ENCODE measurements around the gene PIK3CB.
"Not testable (repeated sequence)": the region's sequence is repeated elsewhere in the genome, so short reads cannot be mapped to it uniquely, and the experiment has no call there.

Gene PIK3CB

DNA sequence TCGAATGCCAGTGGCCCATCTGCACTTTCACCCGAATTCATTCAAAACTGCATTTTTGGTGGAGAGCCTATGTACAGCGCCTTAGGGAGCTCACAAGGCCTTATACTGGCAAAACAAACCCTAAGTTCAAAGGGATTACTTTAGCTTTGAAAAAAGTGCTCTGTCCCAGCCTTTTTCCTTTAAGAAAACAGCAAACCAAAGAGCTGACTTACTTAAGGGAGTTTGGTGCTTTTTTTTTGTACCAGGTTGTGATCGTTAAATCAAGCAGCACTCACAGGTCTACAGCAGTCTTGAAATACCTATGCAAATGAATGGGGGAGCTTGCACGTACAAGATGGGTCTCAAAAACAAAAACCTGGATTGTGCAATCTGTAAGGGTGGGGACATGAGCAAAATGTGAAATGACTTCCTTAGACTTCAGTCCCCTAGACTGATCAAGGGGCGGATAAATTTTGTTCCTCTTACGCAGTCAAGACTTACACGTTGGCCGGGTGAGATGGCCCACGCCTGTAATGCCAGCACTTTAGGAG is 11.6 kb upstream of the PIK3CB start:
- no peak for DNase-seq

- DNase-seq = no peak
Measured at GRCh38 chr3:138845771-138846173, 11.0 kb upstream of the PIK3CB start.

GRCh38 chr3:138845181-138845601 is 10.5 kb upstream of the PIK3CB start:
- no peak for DNase-seq

- DNase-seq = no peak
Measured at GRCh38 chr3:138842483-138843188, 7.9 kb upstream of the PIK3CB start.

DNA sequence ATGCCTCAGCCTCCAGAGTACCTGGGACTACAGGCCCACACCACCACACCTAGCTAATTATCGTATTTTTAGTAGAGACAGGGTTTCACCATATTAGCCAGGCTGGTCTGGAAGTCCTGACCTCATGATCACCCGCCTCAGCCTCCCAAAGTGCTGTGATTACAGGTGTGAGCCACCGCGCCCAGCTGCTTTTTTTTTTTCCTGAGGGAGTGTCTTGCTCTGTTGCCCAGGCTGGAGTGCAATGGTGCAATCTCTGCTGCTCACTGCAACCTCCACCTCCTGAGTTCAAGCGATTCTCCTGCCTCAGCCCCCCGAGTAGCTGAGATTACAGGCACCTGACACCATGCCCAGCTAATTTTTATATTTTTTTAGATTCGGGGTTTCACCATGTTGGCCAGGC is 3.7 kb upstream of the PIK3CB start:
- DNase-seq = not testable (repeated sequence)

DNA sequence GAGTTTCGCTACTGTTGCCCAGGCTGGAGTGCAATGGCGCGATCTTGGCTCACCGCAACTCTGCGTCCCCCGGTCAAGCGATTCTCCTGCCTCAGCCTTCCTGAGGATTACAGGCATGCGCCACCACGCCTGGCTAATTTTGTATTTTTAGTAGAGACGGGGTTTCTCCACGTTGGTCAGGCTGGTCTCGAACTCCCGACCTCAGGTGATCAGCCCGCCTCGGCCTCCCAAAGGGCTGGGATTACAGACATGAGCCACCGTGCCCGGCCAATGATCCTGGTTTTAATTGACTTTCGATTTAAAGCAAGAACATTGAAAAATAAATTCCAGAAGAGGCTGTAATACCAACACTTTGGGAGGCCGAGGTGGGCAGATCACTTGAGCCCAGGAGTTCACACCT is 1.1 kb upstream of the PIK3CB start:
- not testable (repeated sequence) for DNase-seq

GRCh38 chr3:138835397-138835757 is 649 bp upstream of the PIK3CB start:
- DNase-seq = no peak

DNA sequence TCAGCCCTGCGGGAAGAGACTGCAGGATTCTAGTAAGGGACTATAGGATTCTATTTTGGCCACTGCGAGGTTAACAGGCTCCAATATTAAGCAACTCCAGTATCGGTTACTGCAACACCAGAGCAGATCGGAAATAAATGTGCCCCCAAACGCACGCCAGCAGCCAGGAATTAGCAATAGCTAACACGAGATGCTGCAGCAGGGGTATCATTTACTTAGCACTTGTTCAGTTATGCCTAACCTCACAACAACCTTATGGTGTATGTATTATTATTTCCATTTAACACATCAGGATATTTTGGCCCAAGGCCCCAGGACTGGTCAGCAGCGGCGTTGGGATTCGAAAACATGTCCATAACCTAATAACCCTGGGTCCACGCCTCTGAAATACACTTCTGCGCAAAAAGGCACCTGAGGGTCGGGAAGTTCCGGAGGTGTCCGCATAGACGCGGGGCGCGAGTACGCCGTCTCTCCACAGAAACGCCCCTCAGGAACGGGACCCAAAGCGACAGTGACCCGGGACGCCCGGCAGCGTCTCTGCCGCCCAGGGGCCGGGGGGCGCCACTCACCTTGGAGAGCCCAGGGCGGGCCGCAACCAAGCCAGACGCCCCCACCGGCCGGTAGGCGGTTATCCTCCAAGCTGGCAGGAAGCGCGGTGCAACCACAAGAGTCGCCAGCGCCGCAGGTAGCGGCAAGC is 681 bp downstream of the PIK3CB start:
- peak; percentile 49 for DNase-seq

GRCh38 chr3:138832473-138833057 is 2.2 kb downstream of the PIK3CB start:
- DNase-seq = not testable (repeated sequence)

DNA sequence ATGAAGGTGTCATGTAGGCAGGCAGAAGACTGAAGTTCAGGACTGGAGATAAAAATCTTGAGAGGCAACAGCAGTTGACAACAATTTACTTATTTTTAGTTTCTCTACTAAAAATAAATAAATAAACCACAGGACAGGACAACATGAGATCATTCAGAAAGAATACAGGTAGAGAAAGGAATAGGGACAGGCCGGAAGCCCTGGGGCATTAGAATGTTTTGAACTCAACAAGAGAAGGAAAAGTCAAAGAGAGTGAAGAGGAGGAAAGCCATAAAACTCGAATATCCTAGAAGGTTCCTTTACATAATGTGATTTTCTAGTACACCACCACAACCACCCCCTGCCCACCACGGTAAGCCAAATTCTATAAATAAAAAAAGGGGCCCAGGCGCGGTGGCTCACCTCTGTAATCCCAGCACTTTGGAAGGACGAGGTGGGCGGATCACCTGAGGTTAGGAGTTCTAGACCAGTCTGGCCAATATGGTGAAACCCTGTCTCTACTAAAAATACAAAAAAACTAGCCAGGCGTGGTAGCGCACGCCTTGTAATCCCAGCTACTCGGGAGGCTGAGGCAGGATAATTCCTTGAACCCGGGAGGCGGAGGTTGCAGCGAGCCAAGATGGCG is 4.7 kb downstream of the PIK3CB start:
- no peak for DNase-seq

GRCh38 chr3:138829097-138829496 is 5.6 kb downstream of the PIK3CB start:
- DNase-seq = no peak

GRCh38 chr3:138827222-138827621 is 7.5 kb downstream of the PIK3CB start:
- no peak for DNase-seq

DNA sequence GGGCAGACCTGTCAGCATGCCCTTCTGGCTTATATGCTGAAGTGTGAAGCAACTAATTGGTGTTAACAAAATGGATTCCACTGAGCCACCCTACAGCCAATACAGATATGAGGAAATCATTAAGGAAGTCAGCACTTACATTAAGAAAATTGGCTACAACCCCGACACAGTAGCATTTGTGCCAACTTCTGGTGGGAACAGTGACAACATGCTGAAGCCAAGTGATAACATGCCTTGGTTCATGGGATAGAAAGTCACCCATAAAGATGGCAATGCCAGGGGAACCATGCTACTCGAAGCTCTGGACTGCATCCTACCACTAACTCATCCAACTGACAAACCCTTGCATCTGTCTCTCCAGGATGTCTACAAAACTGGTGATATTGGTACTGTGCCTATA is 9.4 kb downstream of the PIK3CB start:
- no peak for DNase-seq

- DNase-seq = no peak
Measured at GRCh38 chr3:138824114-138824506, 10.6 kb downstream of the PIK3CB start.

DNA sequence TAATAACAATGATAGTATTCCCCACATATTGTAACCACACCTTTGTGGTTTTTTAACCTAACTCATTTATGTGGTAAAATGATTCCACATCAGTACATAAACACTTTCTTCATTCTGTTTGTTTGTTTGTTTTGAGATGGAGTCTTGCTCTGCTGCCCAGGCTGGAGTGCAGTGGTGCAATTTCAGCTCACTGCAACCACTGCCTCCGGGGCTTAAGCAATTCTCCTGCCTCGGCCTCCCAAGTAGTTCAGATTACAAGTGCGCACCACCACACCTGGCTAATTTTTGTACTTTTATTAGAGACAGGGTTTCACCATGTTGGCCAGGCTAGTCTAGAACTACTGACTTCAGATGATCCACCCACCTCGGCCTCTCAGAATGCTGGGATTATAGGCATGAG is 14.3 kb downstream of the PIK3CB start:
- DNase-seq = not testable (repeated sequence)

- DNase-seq = no peak
Measured at GRCh38 chr3:138818185-138818860, 16.4 kb downstream of the PIK3CB start.

DNA sequence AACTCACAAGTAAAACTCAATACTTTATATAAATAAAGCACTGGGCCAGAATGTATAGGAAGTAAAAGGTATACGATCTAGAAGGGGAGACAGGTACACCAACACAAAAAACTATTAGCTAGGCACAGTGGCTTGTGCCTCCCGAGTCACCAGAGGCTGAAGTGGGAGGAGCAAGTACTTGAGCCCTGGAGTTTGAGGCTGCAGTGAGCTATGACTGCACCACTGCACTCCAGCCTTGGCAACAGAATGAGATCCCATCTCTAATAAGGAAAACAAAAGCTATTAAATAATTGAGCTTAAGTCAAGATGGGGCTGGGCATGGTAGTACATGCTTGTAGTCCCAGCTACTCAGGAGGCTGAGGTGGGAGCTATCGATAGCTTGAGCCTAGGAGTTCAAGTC is 17.0 kb downstream of the PIK3CB start:
- DNase-seq = no peak

DNA sequence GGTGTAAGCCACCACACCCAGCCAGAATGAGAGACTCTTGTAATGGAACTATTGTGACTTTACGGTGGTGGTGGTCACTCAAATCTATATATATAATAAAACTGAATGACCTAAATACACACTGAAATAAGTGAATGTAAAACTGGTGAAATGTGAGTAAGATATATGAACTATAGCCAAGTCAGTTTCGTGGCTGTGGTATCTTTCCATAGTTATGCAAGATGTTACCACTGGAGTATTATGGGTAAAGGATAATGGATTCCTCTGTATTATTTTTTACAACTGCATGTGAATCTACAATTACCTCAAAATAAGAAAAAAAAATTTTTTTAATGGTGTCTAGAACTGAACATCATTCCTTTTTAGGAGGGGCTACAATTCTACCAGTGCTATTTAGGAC is 21.9 kb downstream of the PIK3CB start:
- no peak for DNase-seq

DNA sequence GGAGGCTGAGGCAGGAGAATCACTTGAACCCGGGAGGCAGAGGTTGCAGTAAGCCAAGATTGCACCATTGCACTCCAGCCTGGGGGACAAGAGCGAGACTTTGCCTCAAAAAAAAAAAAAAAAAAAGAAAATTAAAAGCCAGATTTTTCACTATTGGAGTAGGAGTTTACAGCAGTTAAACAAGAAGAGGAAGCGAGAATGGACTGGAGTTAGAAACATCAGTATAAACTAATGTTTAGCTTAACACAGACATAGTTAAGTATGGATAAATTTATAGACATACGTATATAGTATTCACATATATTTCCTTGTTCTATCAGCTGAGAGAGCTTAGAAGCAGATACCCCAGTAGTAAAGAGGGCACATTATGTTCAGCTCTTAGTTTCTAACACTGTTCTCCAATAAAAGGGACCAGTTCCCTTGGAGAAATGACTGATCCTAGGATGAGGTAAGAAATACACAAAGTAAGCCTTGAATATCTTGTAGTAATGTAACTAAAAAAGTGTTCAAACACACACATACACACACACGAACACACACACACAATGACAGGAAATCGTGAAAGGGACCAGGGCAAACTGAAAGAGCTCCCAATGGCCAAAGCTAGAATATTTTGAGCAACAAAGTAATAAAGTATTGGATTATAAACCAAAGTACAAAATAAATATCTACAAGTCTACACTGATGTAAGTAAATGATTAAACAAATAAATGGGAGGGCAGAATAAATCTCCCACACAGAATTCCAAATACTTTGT is 25.1 kb downstream of the PIK3CB start:
- no peak for DNase-seq

DNA sequence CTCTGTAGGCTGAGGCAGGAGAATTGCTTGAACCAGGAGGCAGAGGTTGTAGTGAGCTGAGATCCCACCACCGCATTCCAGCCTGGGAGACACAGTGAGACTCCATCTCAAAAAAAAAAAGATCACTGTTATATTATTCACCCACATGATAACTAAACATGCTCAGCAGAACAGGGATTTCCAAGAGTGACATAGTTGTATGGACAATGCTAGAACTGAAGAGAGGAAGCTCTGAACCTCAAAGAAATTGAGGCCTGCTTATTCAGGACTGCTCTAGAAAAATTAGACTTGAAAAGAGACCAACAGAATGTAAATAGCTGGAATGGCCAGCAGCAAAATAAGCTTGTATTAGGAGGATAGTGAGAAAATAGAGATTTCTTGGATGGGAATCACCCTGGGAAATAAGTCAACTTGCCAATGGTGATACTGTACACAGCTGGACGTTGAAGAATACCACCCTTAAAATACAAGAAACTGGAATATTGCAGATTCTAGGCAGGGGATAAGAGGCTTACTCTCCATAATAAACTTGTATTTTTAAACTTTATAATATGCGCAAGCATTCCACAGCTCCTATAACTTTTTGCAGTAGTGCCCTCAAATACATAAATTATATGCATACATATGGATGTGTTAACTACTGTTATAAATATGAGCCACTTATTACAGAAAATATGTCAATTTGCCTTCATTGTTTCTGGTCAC is 28.2 kb downstream of the PIK3CB start:
- DNase-seq = no peak

DNA sequence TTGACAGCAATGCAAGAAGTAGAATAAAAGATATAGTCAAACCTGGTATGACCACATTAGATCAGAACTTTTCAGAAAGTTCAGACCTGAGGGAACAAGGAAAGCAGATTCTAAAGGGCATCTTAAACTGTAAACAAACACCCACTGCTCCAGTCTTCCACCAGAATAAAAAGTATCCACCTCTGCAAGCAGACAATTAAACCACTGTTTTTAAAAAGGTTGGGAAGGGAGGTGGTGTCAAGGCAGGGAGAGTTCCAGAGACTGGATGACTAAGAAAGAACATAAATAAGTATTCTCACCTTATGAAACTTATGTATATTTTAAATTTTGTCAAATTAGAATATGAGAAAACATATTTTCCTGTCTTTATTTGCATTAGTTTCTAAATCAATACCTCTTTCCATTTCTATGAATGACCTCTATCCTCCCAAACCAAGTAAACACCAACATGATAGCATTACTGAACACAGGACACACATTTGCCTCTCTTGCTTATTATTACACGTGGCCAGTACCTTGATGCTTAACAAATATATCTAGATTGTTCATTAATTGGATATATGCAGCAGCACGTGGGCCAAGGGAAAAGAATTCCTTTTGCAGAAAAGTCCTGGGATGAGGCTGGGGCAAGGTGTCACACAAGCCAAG is 31.6 kb downstream of the PIK3CB start:
- no peak for DNase-seq
